OCI-LY3 (cell line): Measurements from ENCODE around the gene F12.

Experiments used
- CTCF ChIP-seq: fragments of 200-600, 300-600 bp; sonication (generic); IDR thresholded peaks from 2 replicates; pipeline ENCODE4 v1.5.1; 2014; ENCODE audit warnings: antibody characterized with exemption, low read length, low read depth
- EZH2phosphoT487 ChIP-seq: fragments of 200-600 bp; shearing (Covaris generic); IDR thresholded peaks from 2 replicates; pipeline ENCODE4 v1.6.1; 2018; ENCODE audit warnings: antibody characterized with exemption, mixed run types, low read depth

- no peak for TF ChIP-seq CTCF
- no peak for TF ChIP-seq EZH2phosphoT487
Observed at GRCh38 chr5:177357146-177357458, 52.3 kb downstream of the F12 start.
